Ovary (tissue), 9 donors: ENCODE data around the gene PACSIN2. TPM values are rescaled to one million over a fixed set of nuclear protein-coding genes. Genes with fewer than 3 reads are reported as not detected.

Experiments used
- DNase-seq, 5 donors: peaks; one replicate each; pipeline ENCODE4 v3.0.0-alpha.2; 2019 to 2020
- H3K27ac ChIP-seq, 2 donors: fragments of 200-600 bp; one replicate each; pipeline versions ENCODE4 v1.5.1 to v1.8.0; 2019 to 2022
- H3K27me3 ChIP-seq: fragments of 200-600 bp; one replicate; pipeline ENCODE4 v1.8.0; 2022
- H3K36me3 ChIP-seq: fragments of 200-600 bp; sonication (generic); one replicate; pipeline ENCODE4 v1.5.1; 2019
- H3K4me1 ChIP-seq: one replicate; pipeline ENCODE4 v1.8.1; 2013; ENCODE audit warnings: mild to moderate bottlenecking, moderate library complexity; ENCODE audit not compliant: insufficient read depth
- H3K4me3 ChIP-seq: fragments of 200-600 bp; sonication (generic); one replicate; pipeline ENCODE4 v1.5.1; 2017
- H3K9me3 ChIP-seq, 2 donors: fragments of 200-600 bp in 1 of 2; sonication (generic) in 1 of 2; one replicate each; pipeline versions ENCODE4 v1.5.1 to v1.8.1; 2013 to 2019; ENCODE audit warnings: mild to moderate bottlenecking in 1 of 2, moderate library complexity in 1 of 2
- EP300 ChIP-seq: sonication (generic); formaldehyde crosslinking; IDR thresholded peaks from one replicate; pipeline ENCODE4 v1.6.1; 2017; ENCODE audit warnings: antibody characterized with exemption
- POLR2A ChIP-seq: fragments of 450-650 bp; IDR thresholded peaks from one replicate; pipeline ENCODE4 v1.6.1; 2017; ENCODE audit warnings: antibody characterized with exemption, mild to moderate bottlenecking, moderate library complexity
- WGBS, 3 donors: extraction: QIAGEN DNeasy Blood & Tissue Kit in 1 of 3; methylation state at CpG; one replicate each; pipeline versions ENCODE4 v1.1.5 to v1.1.7; 2013 to 2017; 5-methylcytosine and 5-hydroxymethylcytosine counted together
- intact Hi-C, 4 donors: fragments of 100-400 bp; cut with DNase I; formaldehyde crosslinking; loops; one replicate each; pipeline versions ENCODE4 v1.11.0 to v1.15.1; 2022 to 2023
- polyA plus RNA-seq, 2 donors: library from polyadenylated mRNA; stranded (reverse); fragments of 200-250 nt in 1 of 2; fragments of 350-450 nt in 1 of 2; fragmentation: Illumina TruSeq in 1 of 2; extraction: RNeasy Lipid Tissue Mini Kit (QIAGEN cat#74804) in 1 of 2; gene quantifications; one replicate each; pipeline ENCODE4 v1.2.3, GENCODE V29; 2013 to 2014
- total RNA-seq, 7 donors: library from RNA; depleted of rRNA in 2 of 7; stranded (reverse); fragments of >200 nt in 2 of 7; fragmentation: NEBNext Ultra II Directional in 3 of 7; extraction: Animal tissue kit (Norgen Biotek cat#: 25700) in 3 of 7; gene quantifications; one replicate each; pipeline versions ENCODE4 v1.1.0 to v1.2.4, GENCODE V29; 2016 to 2023
- TF ChIP-seq, protein P1 (sequence below), 3 donors: fragments of 450-650 bp in 2 of 3; fragments of 200-600 bp in 1 of 3; IDR thresholded peaks; one replicate each; pipeline versions ENCODE4 v1.5.1 to v1.8.0; 2016 to 2022; ENCODE audit warnings: antibody characterized with exemption in 3 of 3, mild to moderate bottlenecking in 1 of 3
- donor health status: DM: no; HTN: no; CAD: no; lungs with moderate emphysema.
- donor health status: DM: no; HTN: no; CAD: no.
- donor health status: Bipolar disorder and iron deficiency.
- donor health status: DM: yes; HTN: yes; CAD: no.
- donor health status: DM: no; HTN: no; CAD: no.
- donor health status: DM: yes; HTN: yes; CAD: no.

The PACSIN2 gene
- total and polyA plus RNA-seq, 9 donors: 25.5 to 60.0 (median 48.0) TPM

DNA sequence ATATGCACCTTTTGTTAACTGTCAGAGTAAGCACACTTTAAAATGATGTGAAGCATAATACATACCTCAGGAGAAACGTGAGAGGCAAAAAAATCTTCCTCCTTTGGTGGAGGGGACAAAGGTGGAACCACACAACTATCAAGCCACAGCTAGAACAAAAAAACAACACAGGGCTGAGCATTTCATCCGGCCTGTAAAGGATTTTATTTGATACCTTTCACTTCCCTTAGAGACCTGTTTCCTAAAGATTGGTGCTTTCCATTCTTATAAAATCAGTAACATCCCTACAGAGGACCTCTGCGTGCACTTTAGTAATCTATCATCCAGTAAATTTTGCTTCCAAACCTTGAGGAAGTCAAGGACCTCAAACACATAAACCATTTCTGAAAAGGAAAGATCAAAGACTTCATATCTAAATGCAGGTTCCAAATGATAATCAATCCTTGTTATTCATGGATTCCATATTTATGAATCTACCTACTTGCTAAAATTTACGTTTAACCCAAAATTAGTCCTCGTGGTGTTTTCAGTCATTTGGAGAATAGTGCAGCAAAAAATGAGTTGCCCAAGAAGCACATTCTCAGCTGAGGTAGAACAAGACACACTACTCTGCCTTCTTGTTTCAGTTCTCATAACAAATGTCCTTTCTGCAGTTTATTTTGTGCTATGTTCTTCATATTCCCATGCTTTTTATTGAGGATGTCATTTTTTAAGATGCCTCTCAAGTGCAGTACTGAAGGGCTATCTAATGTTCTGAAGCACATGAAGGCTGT, 180.6 kb downstream of the PACSIN2 start:
- Histone ChIP-seq H3K27me3 (no peaks in the 10 kb centered on the region), H3K4me3 (no peak overlapping the region), H3K4me1 (no peaks in the 10 kb centered on the region), H3K27ac (no peak overlapping the region), H3K36me3 (no peaks in the 10 kb centered on the region), H3K9me3 (no peaks in the 10 kb centered on the region)
- no peak for DNase-seq
- TF ChIP-seq, protein P1, sequence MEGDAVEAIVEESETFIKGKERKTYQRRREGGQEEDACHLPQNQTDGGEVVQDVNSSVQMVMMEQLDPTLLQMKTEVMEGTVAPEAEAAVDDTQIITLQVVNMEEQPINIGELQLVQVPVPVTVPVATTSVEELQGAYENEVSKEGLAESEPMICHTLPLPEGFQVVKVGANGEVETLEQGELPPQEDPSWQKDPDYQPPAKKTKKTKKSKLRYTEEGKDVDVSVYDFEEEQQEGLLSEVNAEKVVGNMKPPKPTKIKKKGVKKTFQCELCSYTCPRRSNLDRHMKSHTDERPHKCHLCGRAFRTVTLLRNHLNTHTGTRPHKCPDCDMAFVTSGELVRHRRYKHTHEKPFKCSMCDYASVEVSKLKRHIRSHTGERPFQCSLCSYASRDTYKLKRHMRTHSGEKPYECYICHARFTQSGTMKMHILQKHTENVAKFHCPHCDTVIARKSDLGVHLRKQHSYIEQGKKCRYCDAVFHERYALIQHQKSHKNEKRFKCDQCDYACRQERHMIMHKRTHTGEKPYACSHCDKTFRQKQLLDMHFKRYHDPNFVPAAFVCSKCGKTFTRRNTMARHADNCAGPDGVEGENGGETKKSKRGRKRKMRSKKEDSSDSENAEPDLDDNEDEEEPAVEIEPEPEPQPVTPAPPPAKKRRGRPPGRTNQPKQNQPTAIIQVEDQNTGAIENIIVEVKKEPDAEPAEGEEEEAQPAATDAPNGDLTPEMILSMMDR (IDR thresholded peaks at IDR 0.05): no peak
- no peak for TF ChIP-seq EP300
- TF ChIP-seq POLR2A: no peak
- 54 to 57% (median 56%) methylated on average over 5 of the region's 5 CpGs for WGBS, 3 donors
- intact Hi-C loops: no loop called here

DNA sequence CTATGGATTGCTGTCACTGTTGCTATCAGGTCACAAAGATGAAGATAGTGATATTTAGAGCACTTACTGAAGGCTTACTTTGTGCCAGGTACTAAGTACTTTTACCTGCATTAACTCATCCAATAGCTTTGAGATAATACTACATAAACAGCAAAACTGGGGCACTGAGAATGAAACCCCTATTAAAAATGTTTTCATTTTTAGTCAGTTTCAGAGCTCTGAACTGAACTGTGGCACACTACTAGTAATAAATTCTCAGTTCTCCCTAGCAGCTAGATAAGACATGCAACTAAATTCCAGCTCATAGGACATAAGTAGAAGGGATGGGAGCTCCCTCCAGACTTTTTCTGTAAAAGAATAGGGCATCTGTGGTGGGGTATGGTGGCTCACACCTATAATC, 181.8 kb downstream of the PACSIN2 start:
- Histone ChIP-seq H3K27ac (no peak overlapping the region), H3K4me3 (no peak overlapping the region), H3K36me3 (no peaks in the 10 kb centered on the region), H3K4me1 (no peaks in the 10 kb centered on the region), H3K9me3 (no peaks in the 10 kb centered on the region), H3K27me3 (no peaks in the 10 kb centered on the region)
- TF ChIP-seq POLR2A (no peak), EP300 (no peak)
- TF ChIP-seq, protein P1 (IDR thresholded peaks at IDR 0.05): no peak
- intact Hi-C loops: no loop called here
- no peak for DNase-seq

DNA sequence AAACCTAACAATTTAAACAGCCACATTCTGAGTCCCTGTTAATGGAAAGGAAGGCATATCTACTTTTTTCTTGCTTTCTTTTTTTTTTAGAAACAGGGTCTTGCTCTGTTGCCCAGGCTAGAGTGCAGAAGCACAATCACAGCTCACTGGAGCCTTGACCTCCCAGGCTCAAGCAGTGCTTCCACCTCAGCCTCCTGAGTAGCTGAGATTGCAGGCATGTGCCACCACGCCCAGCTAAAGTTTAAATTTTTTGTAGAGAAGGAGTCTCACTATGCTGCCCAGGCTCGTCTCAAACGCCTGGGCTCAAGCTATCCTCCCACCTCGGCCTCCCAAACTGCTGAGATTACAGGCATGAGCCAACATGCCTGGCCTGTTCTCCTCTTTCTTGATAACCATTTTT, 183.2 kb downstream of the PACSIN2 start:
- Histone ChIP-seq H3K27ac (no peak overlapping the region), H3K36me3 (no peaks in the 10 kb centered on the region), H3K4me3 (no peak overlapping the region), H3K27me3 (no peaks in the 10 kb centered on the region), H3K4me1 (no peaks in the 10 kb centered on the region), H3K9me3 (no peaks in the 10 kb centered on the region)
- intact Hi-C loops: no loop called here
- DNase-seq: no peak
- 89 to 92% (median 90%) methylated on average over 4 of the region's 4 CpGs for WGBS, 3 donors
- TF ChIP-seq, protein P1 (IDR thresholded peaks at IDR 0.05): no peak
- TF ChIP-seq POLR2A (no peak), EP300 (no peak)

DNA sequence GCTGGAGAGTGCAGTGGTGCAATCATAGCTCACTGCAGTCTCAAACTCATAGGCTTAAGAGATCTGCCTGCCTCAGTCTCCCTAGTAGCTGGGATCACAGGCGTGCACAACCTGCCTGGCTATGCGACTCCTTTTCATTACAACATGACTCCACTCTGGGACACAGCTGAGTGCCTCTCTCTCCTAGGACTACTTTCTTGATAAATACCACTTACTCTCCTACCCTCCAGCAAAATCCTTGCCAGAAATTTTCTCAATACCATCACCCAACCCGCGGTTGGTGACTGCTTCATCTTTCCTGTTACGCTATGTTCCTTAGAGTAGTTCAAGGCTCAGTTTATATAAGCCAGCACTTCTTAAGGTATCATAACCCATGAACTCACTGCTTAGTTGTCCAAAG, 184.8 kb downstream of the PACSIN2 start:
- WGBS, 3 donors: 87 to 95% (median 95%) methylated on average over 5 of the region's 5 CpGs
- H3K36me3 ChIP-seq: no peaks in the 10 kb centered on the region
- DNase-seq: no peak
- no peak for TF ChIP-seq POLR2A
- TF ChIP-seq EP300: no peak
- TF ChIP-seq, protein P1 (IDR thresholded peaks at IDR 0.05): no peak
- H3K9me3 ChIP-seq: no peaks in the 10 kb centered on the region
- no peaks in the 10 kb centered on the region for H3K27me3 ChIP-seq
- intact Hi-C loops: no loop called here
- no peak overlapping the region for H3K27ac ChIP-seq
- no peak overlapping the region for H3K4me3 ChIP-seq
- no peaks in the 10 kb centered on the region for H3K4me1 ChIP-seq
